Lung (tissue), 12 donors: Measurements from ENCODE around the gene DCAF8. TPM values are rescaled to one million over a fixed set of nuclear protein-coding genes. Genes with fewer than 3 reads are reported as not detected.
A peak's percentile ranks its signal among the peaks of the same experiment; 100 is the strongest.

Experiments
- ATAC-seq: fragments of 200-7000 bp; cut with Tn5 transposase; one replicate; pipeline ENCODE4 v1.9.1; 2020; ENCODE audit warnings: moderate number of reproducible peaks; ENCODE audit not compliant: insufficient read depth, low FRiP score
- DNase-seq, 3 donors: peaks; one replicate each; pipeline ENCODE4 v3.0.0-alpha.2; 2013 to 2017
- H3K27ac ChIP-seq, 2 donors: one replicate each; pipeline ENCODE4 v1.5.1; 2013; ENCODE audit warnings: mild to moderate bottlenecking in 2 of 2, moderate library complexity in 2 of 2, control low read depth in 1 of 2, inconsistent platforms in 1 of 2, low read depth in 1 of 2, low read length in 1 of 2
- H3K27me3 ChIP-seq, 3 donors: one replicate each; pipeline ENCODE4 v1.5.1; 2013; ENCODE audit warnings: low read length in 2 of 3; ENCODE audit not compliant: control insufficient read depth in 3 of 3, insufficient read depth in 3 of 3
- H3K36me3 ChIP-seq, 4 donors: one replicate each; pipeline ENCODE4 v1.5.1; 2013; ENCODE audit warnings: low read length in 4 of 4, mild to moderate bottlenecking in 1 of 4, moderate library complexity in 1 of 4; ENCODE audit not compliant: control insufficient read depth in 4 of 4, insufficient read depth in 4 of 4
- H3K4me1 ChIP-seq, 5 donors: one replicate each; pipeline ENCODE4 v1.5.1; 2013; ENCODE audit warnings: low read length in 5 of 5, mild to moderate bottlenecking in 2 of 5, moderate library complexity in 1 of 5; ENCODE audit not compliant: control insufficient read depth in 5 of 5, insufficient read depth in 5 of 5
- H3K4me3 ChIP-seq: one replicate; pipeline ENCODE4 v1.5.1; 2013; ENCODE audit warnings: mild to moderate bottlenecking, control low read depth, moderate library complexity
- H3K9ac ChIP-seq, 2 donors: one replicate each; pipeline ENCODE4 v1.5.1; 2013; ENCODE audit warnings: low read length in 2 of 2, control low read depth in 1 of 2; ENCODE audit not compliant: insufficient read depth in 1 of 2
- H3K9me3 ChIP-seq, 4 donors: one replicate each; pipeline ENCODE4 v1.5.1; 2013; ENCODE audit warnings: low read length in 3 of 4, mild to moderate bottlenecking in 1 of 4, moderate library complexity in 1 of 4; ENCODE audit not compliant: control insufficient read depth in 4 of 4, insufficient read depth in 3 of 4
- WGBS, 2 donors: extraction: QIAGEN DNeasy Blood & Tissue Kit; methylation state at CpG; one replicate each; pipeline ENCODE4 v1.1.7; 2013; 5-methylcytosine and 5-hydroxymethylcytosine counted together
- polyA plus RNA-seq, 2 donors: library from polyadenylated mRNA; stranded (reverse); fragments of 200-250 nt; gene quantifications; one replicate each; pipeline ENCODE4 v1.2.1, GENCODE V29; 2013
- total RNA-seq, 2 donors: library from RNA; depleted of rRNA in 1 of 2; stranded (reverse); fragments of >200 nt in 1 of 2; gene quantifications; one replicate each; pipeline ENCODE4 v1.2.1, GENCODE V29; 2014 to 2021
- TF ChIP-seq, protein P1 (sequence below): IDR thresholded peaks from 2 replicates; pipeline ENCODE4 v1.5.1; 2012; ENCODE audit warnings: mild to moderate bottlenecking; ENCODE audit errors: control extremely low read depth, extremely low read depth
- donor health status: control.
- donor health status: control.
- donor health status: Bipolar disorder and iron deficiency.
- donor health status: healthy.
- donor health status: DM: yes; HTN: yes; CAD: no.

DCAF8 gene
- total and polyA plus RNA-seq, 4 donors, result 64.0 to 207 (median 88.1) TPM

DNA sequence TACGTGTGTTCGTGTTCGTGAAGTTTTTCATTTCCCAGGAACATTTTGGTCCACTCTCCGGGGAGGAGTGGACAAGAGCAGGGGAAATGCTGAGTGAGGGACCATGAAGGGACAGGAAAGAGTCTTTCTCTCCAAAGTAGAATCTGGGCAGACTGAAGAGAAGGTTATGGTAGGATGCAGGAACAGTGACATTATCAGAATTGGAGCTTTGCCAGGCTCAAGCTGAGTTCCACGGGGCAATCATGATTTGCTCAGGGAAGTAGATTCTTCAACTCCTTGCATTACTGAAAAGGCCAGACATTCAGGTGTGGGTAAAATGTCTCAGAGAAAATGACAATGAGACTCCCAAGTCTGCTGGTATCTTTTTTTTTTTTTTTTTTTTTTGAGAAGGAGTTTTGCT lies 94.3 kb downstream of the DCAF8 start:
- Histone ChIP-seq H3K36me3 (no peaks in the 10 kb centered on the region), H3K9ac (no peak overlapping the region), H3K9me3 (no peaks in the 10 kb centered on the region), H3K4me1 (peaks cover 0 to 3% (median 0%) of the 10 kb centered on the region in 5 donors), H3K27me3 (no peaks in the 10 kb centered on the region), H3K4me3 (no peak overlapping the region), H3K27ac (no peak overlapping the region)
- TF ChIP-seq, protein P1, sequence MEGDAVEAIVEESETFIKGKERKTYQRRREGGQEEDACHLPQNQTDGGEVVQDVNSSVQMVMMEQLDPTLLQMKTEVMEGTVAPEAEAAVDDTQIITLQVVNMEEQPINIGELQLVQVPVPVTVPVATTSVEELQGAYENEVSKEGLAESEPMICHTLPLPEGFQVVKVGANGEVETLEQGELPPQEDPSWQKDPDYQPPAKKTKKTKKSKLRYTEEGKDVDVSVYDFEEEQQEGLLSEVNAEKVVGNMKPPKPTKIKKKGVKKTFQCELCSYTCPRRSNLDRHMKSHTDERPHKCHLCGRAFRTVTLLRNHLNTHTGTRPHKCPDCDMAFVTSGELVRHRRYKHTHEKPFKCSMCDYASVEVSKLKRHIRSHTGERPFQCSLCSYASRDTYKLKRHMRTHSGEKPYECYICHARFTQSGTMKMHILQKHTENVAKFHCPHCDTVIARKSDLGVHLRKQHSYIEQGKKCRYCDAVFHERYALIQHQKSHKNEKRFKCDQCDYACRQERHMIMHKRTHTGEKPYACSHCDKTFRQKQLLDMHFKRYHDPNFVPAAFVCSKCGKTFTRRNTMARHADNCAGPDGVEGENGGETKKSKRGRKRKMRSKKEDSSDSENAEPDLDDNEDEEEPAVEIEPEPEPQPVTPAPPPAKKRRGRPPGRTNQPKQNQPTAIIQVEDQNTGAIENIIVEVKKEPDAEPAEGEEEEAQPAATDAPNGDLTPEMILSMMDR, result no peak
- DNase-seq (peak in 1 of 3 donors; percentile 20), ATAC-seq (no peak)
- WGBS, 2 donors, result 67 to 69% methylated on average over 5 of the region's 5 CpGs

DNA sequence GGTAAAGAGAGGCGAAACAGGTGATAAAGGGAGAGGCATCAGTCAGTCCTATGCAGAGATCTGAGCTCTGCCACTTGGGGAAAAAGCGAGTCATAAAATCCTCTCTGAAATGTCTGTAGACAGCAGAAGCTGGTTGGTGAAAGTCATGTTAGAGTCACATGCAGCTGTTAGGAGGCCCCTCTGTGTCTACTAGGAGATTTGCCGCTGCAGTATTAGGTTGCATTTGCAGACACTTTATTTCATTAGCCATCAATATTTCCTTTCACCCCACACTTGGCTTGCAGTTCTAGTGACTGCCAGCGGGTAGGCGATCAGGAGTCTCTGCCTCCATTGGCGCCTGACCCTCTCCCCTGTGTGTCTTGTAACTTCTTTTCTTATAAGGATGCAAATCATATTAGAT lies 94.8 kb downstream of the DCAF8 start:
- TF ChIP-seq, protein P1, result no peak
- H3K27me3 ChIP-seq, result no peaks in the 10 kb centered on the region
- H3K4me1 ChIP-seq, result peaks cover 0 to 3% (median 0%) of the 10 kb centered on the region in 5 donors
- no peak overlapping the region for H3K27ac ChIP-seq
- WGBS, 2 donors, result 91 to 92% methylated on average over 6 of the region's 6 CpGs
- H3K36me3 ChIP-seq, result no peaks in the 10 kb centered on the region
- no peak overlapping the region for H3K4me3 ChIP-seq
- ATAC-seq, result no peak
- no peaks in the 10 kb centered on the region for H3K9me3 ChIP-seq
- H3K9ac ChIP-seq, result no peak overlapping the region
- DNase-seq, result no peak

DNA sequence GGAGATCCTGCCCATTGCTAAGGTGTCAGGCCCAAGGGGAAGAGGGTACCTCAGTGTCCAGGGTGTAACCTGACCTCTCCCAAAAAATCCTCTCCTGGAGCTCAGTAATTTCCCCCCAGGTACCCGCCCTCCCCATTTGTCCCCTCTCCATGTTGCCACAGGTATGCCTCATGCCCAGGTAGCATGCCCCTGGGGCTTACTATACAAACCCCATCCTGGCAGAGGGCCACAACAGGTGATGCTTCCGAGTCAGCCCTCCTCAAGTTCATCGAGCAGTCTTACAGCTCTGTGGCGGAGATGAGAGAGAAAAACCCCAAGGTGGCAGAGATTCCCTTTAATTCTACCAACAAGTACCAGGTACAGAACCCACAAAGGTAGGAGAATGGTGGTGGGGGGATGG lies 95.3 kb downstream of the DCAF8 start:
- TF ChIP-seq, protein P1, result no peak
- Histone ChIP-seq H3K9me3 (no peaks in the 10 kb centered on the region), H3K27ac (no peak overlapping the region), H3K4me3 (no peak overlapping the region), H3K4me1 (peaks cover 0 to 3% (median 0%) of the 10 kb centered on the region in 5 donors), H3K9ac (no peak overlapping the region), H3K36me3 (no peaks in the 10 kb centered on the region), H3K27me3 (no peaks in the 10 kb centered on the region)
- ATAC-seq (no peak), DNase-seq (no peak)
- WGBS, 2 donors, result 83 to 93% methylated on average over 4 of the region's 4 CpGs
